Measurements from ENCODE around the gene CCSER1.
"Not testable (repeated sequence)": the region's sequence is repeated elsewhere in the genome, so short reads cannot be mapped to it uniquely, and the experiment has no call there.

CCSER1 gene

GRCh38 chr4:90456891-90457290 is 329.7 kb downstream of the CCSER1 start:
- no peak for DNase-seq

DNA sequence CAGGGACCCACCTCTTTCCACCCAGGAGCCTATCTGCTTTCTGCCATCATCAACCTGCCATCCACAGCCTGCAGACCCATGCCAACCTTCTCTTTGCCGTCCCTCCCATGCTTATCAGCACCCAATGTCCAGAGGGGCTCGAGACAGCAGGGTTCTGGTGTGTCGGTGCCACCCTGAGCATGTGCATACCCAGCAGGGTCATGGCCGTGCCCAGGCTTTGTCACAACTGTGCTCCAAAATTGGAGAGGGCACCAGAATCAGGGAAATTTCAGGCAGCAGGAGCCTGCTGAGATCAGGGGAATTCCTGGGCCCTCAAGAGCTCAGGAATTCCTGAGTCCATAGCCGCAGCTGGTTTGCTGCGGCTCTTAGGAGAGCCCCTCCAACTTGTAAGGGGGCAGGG is 330.6 kb downstream of the CCSER1 start:
- DNase-seq: no peak

DNA sequence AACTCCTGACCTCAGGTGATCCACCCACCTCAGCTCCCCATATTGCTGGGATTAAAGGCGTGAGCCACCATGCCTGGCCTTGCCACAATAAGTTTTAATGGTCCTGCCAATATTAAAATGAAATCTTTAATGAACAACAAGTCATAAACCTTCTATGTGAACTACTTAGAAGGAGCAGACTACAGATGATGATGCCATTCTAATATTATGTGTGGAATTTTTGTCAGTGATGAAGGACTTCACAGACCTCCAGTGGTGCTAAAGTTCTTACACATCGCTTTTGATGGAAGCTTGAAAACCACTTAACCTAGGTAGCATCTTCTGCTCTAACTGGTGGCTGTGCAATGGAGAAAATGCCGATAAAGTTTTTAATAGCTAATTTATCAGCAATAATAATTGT is 331.4 kb downstream of the CCSER1 start:
- no peak for DNase-seq

DNA sequence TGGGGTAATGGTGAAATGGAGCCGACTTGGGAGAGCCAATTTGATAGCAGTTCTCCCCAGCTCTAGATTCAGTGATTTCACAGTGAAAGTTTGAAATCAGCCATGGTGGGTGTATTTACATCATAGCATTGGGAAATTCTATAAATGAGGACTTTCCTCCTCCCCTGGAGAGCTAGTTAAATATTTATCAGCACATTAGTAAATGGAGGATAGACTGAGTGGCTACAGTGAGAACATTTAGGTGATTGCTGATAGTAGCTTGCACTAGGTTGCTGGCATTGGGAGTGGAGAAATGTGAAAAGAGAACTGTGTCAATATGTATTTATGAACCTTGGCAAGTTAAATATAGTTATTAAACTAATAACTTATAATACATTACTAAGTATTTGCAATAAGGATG is 347.3 kb downstream of the CCSER1 start:
- DNase-seq: no peak

- DNase-seq: no peak
Measured at GRCh38 chr4:90476019-90476418, 348.8 kb downstream of the CCSER1 start.

GRCh38 chr4:90476586-90476985 is 349.4 kb downstream of the CCSER1 start:
- no peak for DNase-seq

GRCh38 chr4:90484894-90485293 is 357.7 kb downstream of the CCSER1 start:
- DNase-seq: not testable (repeated sequence)

- DNase-seq: no peak
Measured at GRCh38 chr4:90486346-90486745, 359.2 kb downstream of the CCSER1 start.

DNA sequence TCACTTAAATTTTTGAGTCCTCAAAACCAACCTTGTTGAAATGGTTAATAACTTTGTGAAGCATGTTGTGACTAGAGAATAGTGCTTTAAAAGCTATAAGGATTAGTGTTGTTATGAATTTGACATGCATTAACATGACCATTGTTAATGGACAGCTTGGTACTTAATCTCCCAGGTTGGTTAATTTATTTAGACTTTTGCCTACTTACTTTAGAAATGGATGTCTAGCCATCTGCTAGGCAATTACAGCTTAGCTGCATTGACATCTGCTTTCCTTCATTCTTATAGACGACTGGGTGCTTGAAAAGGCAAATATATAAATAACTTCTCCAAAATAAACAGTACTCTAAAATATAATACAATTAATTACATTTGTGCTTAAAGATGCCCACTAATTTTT is 368.0 kb downstream of the CCSER1 start:
- DNase-seq: peak; percentile 69

GRCh38 chr4:90495936-90496335 is 368.7 kb downstream of the CCSER1 start:
- DNase-seq: no peak

GRCh38 chr4:90498175-90498574 is 371.0 kb downstream of the CCSER1 start:
- no peak for DNase-seq

DNA sequence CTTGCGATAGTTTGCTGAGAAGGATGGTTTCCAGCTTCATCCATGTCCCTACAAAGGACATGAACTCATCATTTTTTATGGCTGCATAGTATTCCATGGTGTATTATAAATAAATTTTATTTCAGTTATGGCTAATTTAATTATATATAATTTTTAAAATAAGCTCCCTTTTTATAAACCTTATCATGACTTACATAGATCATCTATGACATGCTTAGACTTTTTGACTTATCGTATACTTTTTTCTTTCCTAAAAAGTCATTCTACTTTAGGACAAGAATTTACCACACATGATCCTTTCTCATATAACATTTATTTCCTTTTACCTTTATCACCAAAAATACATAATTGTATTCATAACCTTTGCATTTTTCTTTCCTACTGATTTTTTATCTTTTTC is 376.5 kb downstream of the CCSER1 start:
- DNase-seq: no peak

DNA sequence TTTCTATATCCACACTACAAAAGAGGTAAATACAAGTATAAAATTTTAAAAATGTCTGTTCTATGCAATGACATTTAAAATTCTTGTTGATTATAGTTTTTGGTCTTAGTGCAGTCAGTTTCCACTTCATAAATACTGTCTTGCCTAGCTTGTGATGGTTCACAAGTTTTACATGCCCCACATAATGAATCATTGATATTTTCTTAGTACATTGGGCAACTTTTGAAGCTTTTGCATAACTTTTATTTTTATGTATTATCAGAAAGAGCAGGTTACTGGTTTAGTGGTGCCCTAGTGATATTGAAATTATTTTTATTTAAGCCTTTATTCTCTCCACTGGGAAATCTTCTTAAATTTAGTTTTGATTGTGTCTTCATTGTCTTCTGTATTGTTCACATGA is 388.0 kb downstream of the CCSER1 start:
- DNase-seq: no peak

DNA sequence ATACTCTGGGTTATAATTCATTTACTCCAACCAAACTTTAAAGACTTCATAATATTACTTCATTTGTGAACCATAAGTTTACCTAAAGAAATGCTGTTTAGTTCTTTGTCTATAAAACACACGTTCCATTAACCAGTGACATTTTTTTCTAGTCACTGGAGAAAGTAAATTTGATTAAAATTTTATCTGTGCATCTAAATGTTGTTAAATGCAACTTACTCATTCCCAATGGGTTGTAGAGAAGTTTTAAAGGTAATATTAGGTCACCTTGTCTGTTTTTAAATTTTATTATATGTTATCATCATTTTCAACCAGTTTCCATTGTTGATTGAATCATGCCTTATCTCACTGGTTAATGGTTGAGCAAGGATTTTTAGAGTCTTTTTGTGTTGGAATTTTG is 401.4 kb downstream of the CCSER1 start:
- no peak for DNase-seq

- no peak for DNase-seq
Measured at GRCh38 chr4:90536408-90536807, 409.2 kb downstream of the CCSER1 start.

DNA sequence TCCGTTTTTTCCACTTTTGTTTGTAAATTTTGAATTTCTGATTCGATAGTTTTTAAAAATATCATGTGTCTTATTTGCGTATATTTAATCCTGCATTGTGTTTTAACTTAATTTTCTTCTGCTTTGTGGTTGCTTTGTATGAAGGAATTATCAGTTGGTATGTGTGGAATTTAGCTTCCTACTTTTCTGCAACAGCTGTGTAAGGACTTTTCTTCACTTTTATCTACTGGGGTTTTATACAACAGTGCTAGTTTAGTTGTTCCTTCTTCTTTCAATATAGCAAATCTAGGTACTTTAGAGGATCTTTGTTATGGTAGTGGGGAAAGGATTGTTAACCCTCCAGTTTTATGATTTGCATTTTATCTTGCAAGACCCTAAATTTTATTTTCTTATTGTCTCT is 410.3 kb downstream of the CCSER1 start:
- no peak for DNase-seq

GRCh38 chr4:90540536-90540935 is 413.3 kb downstream of the CCSER1 start:
- DNase-seq: no peak

- no peak for DNase-seq
Measured at GRCh38 chr4:90542216-90542615, 415.0 kb downstream of the CCSER1 start.

- DNase-seq: no peak
Measured at GRCh38 chr4:90543419-90544170, 416.4 kb downstream of the CCSER1 start.

DNA sequence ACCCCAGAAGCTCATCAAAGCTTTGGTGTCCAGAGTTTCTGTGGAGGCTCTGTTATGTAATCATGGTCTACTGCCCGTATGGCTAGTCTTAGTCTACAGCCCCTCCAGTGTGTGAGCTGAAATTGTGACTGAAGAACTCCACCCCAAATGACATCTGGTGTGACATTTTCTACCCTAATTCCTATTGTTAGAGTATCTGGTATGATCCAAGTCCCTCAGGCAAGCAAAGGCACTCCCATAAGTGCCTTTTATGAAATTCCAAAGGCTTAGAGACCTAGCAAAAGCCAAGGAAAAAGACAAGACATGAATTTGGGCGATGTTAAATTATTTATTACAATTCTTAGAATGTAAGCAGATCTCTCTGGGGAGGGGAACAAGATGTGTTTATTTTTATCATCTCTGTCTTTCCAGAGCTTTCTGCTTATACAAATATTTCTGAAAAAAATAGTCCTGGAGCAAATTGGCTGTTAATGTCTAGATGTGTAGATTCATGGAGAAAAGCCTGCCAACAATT is 417.4 kb downstream of the CCSER1 start:
- DNase-seq: no peak

DNA sequence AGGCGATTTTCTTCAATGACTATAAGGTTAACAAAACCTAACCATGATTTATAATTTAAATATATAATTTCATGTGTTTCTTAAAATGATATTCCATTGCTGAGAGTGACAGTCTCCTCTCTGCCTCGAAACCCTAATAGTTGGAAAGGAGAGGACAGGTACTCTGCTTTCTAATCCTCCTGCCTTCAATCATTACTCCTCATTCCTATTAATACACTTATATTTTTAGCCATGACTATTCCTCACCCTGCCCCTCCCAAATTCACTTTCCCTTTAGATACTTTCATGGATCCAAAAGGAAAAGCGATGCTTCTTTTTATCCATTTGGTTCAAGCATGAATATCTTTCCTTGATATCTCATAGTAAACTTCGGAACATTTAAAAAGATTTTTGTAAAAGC is 418.2 kb downstream of the CCSER1 start:
- no peak for DNase-seq

DNA sequence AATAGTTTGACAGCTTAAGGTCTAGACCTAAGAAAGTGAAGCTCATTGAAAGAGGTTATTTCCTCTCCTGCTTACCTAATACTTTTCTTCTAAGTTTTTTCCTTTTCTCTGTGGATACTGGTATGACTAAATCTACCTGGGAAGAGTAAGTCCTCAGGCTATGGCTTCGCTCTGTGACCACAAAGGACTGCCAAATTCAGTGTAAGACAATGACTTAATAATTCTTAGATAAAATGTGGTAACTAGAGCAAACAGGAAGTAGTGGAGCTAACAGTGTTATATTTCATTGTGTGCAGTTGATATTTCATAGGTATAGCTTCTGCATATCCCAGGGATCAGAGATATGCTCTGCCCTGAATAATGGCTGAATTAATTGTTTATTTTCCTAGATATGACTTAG is 418.9 kb downstream of the CCSER1 start:
- DNase-seq: no peak

DNA sequence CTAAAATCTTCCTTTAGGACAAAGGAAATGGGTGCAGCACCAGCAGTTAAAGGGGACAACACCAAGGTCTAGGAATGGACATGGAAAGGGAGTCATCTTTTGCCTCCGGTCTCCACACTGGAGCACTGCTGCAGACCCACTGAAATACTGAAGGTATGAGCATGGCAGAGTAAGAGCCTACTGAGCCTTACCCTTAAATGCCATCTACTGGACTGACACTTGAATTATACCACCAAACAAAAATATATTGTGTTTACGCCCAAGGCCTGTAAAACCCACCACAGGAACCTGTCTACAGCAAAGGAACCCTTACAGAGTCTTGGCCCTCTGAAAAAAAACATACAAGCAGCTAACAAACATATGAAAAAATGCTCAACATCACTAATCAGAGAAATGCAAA is 443.4 kb downstream of the CCSER1 start:
- DNase-seq: no peak

GRCh38 chr4:90572996-90573395 is 445.8 kb downstream of the CCSER1 start:
- DNase-seq: no peak

GRCh38 chr4:90575371-90575770 is 448.2 kb downstream of the CCSER1 start:
- DNase-seq: no peak
